LHCN-M2 (cell line): ENCODE data around the gene PER2. TPM values are rescaled to one million over a fixed set of nuclear protein-coding genes. Genes with fewer than 3 reads are reported as not detected.

Experiments
- DNase-seq: peaks from one replicate; pipeline ENCODE4 v3.0.0-alpha.2; 2012; ENCODE audit warnings: low read depth
- total RNA-seq: library from RNA; depleted of rRNA; stranded (reverse); fragments of >200 nt; gene quantifications from 2 replicates; pipeline ENCODE4 v1.2.3, GENCODE V29; 2014

The PER2 gene
- total RNA-seq, 1 experiment from 2014 or later: 3.9 TPM

GRCh38 chr2:238267341-238267710, 21.1 kb downstream of the PER2 start:
- DNase-seq: no peak

- no peak for DNase-seq
These were observed 22.8 kb downstream of the PER2 start for GRCh38 chr2:238265605-238266004.

GRCh38 chr2:238264072-238264460, 24.3 kb downstream of the PER2 start:
- DNase-seq: no peak

- DNase-seq: peak; percentile 89
These were observed 25.0 kb downstream of the PER2 start for GRCh38 chr2:238263204-238264071.

- no peak for DNase-seq
These were observed 25.8 kb downstream of the PER2 start for GRCh38 chr2:238262496-238263122.

GRCh38 chr2:238261718-238262375, 26.6 kb downstream of the PER2 start:
- DNase-seq: no peak

- DNase-seq: no peak
These were observed 27.5 kb downstream of the PER2 start for GRCh38 chr2:238260883-238261282.

- DNase-seq: no peak
These were observed 29.1 kb downstream of the PER2 start for GRCh38 chr2:238259061-238260020.

- DNase-seq: no peak
These were observed 30.4 kb downstream of the PER2 start for GRCh38 chr2:238257786-238258700.

- peak; percentile 64 for DNase-seq
These were observed 31.8 kb downstream of the PER2 start for GRCh38 chr2:238256594-238257104.

GRCh38 chr2:238256111-238256510, 32.3 kb downstream of the PER2 start:
- no peak for DNase-seq

GRCh38 chr2:238255636-238256035, 32.8 kb downstream of the PER2 start:
- no peak for DNase-seq

GRCh38 chr2:238255151-238255551, 33.3 kb downstream of the PER2 start:
- peak; percentile 32 for DNase-seq

GRCh38 chr2:238254095-238254723, 34.2 kb downstream of the PER2 start:
- no peak for DNase-seq

- DNase-seq: no peak
These were observed 35.4 kb downstream of the PER2 start for GRCh38 chr2:238252766-238253630.

GRCh38 chr2:238251986-238252385, 36.4 kb downstream of the PER2 start:
- DNase-seq: no peak

- no peak for DNase-seq
These were observed 37.1 kb downstream of the PER2 start for GRCh38 chr2:238251331-238251730.

GRCh38 chr2:238250896-238251295, 37.5 kb downstream of the PER2 start:
- DNase-seq: no peak
